Measurements from ENCODE around the gene ZNF148. TPM values are rescaled to one million over a fixed set of nuclear protein-coding genes. Genes with fewer than 3 reads are reported as not detected.
A peak's percentile ranks its signal among the peaks of the same experiment; 100 is the strongest.

ZNF148 gene
- polyA plus RNA-seq, 1 experiment = 43.5 TPM

DNA sequence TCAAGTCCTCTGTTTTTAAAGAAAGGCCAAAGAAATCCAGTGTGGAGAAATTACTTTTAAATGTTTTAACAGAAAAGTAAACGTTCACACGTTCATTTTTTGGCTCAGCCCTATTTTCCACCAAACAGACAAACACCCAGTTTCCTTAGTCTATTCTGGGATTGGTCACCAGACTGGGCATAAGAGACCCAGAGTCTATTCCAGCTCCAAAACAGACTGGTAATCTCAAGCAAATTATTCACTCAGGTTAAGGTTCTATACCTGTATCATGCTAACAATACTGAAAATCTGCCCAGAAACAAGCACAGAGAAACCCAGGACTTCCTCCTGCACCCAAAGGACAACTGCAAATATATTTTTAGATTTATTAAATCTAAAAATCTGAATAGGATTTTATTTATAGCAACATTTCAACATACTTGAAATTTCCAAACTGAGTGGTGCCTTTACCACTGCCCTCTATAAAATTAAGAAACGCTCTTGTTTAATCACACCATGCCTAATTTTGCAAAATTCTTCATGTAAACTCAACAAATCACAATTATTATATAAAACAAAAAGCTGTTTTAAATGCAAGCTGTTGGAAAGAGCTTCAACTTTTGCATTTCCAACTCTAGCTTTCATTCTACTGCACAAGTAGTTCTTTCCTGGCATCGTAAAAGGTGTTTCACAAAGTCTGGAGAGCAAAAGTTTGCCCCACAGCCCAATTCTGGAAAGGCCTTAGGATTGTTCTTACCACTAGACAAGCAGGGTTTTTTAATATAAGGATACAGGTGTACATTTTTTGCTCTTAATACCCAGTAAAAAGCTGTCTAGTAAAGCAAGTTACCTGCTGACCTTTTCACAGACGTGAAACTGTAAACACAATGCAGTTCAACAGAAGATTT lies 18.7 kb downstream of the ZNF148 start:
- TF ChIP-seq CTCF (IDR thresholded peaks at IDR 0.05; ENCODE audit: low read depth, low read length) = no peak
- CTCF ChIA-PET = no interaction called here
- Histone ChIP-seq H3K27me3 (ENCODE audit: control insufficient read depth, insufficient read depth, low read length) (no peaks in the 10 kb centered on the region), H3K9me3 (ENCODE audit: control insufficient read depth, insufficient read depth, low read length) (no peaks in the 10 kb centered on the region), H3K27ac (ENCODE audit: low read depth, low read length) (no peak overlapping the region), H3K4me3 (ENCODE audit: low read depth, low read length) (peak overlapping the region; percentile 66)
- DNase-seq (ENCODE audit: low read depth, low spot score) = no peak
- POLR2A ChIA-PET = interaction anchor here (0.6 kb wide), 2 partner anchors 19 to 119 kb away, joined by 3 to 10 read pairs; partner anchors contain the start of gene ZNF148

DNA sequence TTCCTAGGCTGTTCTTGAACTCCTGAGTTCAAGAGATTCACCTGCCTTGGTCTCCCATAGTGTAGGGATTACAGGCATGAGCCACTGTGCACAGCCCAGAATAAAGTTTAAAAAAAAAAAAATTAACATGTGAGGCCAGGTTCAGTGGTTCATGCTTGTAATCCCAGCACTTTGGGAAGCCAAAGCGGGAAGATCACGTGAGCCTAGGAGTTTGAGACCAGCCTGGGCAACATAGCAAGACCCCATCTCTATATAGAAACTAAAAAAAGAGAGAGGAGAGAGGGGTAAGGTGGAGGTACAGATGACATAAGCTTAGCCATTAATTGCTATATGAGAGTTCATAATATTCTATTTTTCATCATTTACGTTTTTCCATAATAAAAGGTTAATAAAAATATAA lies 21.5 kb downstream of the ZNF148 start:
- Histone ChIP-seq H3K4me3 (ENCODE audit: low read depth, low read length) (no peak overlapping the region), H3K27me3 (ENCODE audit: control insufficient read depth, insufficient read depth, low read length) (no peaks in the 10 kb centered on the region), H3K27ac (ENCODE audit: low read depth, low read length) (no peak overlapping the region), H3K9me3 (ENCODE audit: control insufficient read depth, insufficient read depth, low read length) (no peaks in the 10 kb centered on the region)
- no peak for DNase-seq (ENCODE audit: low read depth, low spot score)
- no peak for TF ChIP-seq CTCF (IDR thresholded peaks at IDR 0.05; ENCODE audit: low read depth, low read length)
- ChIA-PET POLR2A (no interaction called here), CTCF (no interaction called here)

- no peak for TF ChIP-seq CTCF (IDR thresholded peaks at IDR 0.05; ENCODE audit: low read depth, low read length)
- POLR2A ChIA-PET = interaction anchor here (0.7 kb wide), 2 partner anchors 8 to 72 kb away, joined by 3 to 10 read pairs; no protein-coding TSS in a partner anchor
- CTCF ChIA-PET = no interaction called here
- Histone ChIP-seq H3K4me3 (ENCODE audit: low read depth, low read length) (no peak overlapping the region), H3K27ac (ENCODE audit: low read depth, low read length) (no peak overlapping the region), H3K27me3 (ENCODE audit: control insufficient read depth, insufficient read depth, low read length) (no peaks in the 10 kb centered on the region), H3K9me3 (ENCODE audit: control insufficient read depth, insufficient read depth, low read length) (no peaks in the 10 kb centered on the region)
- no peak for DNase-seq (ENCODE audit: low read depth, low spot score)
These were observed 22.0 kb downstream of the ZNF148 start for GRCh38 chr3:125353128-125353527.

DNA sequence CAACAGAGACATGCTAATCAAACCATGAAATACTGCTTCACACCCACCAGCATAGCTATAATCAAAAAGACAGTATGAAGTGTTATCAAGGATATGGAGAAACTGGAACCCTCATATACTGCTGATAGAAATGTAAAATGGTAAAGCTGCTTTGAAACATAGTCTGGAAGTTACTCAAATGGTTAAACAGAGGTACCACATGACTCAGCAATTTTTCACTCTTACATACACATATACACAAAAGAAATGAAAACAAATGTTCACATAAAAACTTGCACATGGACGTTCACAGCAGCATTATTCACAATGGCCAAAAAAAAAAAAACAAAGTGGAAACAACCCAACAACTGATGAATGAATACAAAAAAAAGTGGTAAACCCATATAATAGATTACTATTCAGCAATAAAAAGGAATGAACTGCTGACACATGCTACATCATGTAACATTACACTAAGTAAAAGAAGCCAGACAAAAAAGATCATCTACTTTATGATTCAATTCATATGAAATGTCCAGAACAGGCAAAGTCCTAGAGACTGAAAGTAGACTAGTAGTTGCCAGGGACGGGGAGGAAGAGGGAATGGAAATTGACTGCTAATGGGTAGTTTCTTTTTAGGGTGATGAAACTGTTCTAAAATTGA lies 23.2 kb downstream of the ZNF148 start:
- Histone ChIP-seq H3K27me3 (ENCODE audit: control insufficient read depth, insufficient read depth, low read length) (no peaks in the 10 kb centered on the region), H3K27ac (ENCODE audit: low read depth, low read length) (no peak overlapping the region), H3K4me3 (ENCODE audit: low read depth, low read length) (no peak overlapping the region; the same call in 1 of the 2 replicates), H3K9me3 (ENCODE audit: control insufficient read depth, insufficient read depth, low read length) (no peaks in the 10 kb centered on the region)
- no peak for DNase-seq (ENCODE audit: low read depth, low spot score)
- no peak for TF ChIP-seq CTCF (IDR thresholded peaks at IDR 0.05; ENCODE audit: low read depth, low read length)
- POLR2A ChIA-PET = interaction anchor here (0.6 kb wide), 1 partner anchor 126 kb away, joined by 3 read pairs; no protein-coding TSS in a partner anchor
- CTCF ChIA-PET = interaction anchor here (0.6 kb wide), 1 partner anchor 17 kb away, joined by 4 read pairs; no protein-coding TSS in a partner anchor

GRCh38 chr3:125351152-125351551 lies 24.0 kb downstream of the ZNF148 start:
- no peak for DNase-seq (ENCODE audit: low read depth, low spot score)
- no peak for TF ChIP-seq CTCF (IDR thresholded peaks at IDR 0.05; ENCODE audit: low read depth, low read length)
- ChIA-PET CTCF (interaction anchor here (0.6 kb wide), 1 partner anchor 16 kb away, joined by 4 read pairs; no protein-coding TSS in a partner anchor), POLR2A (interaction anchor here (0.6 kb wide), 1 partner anchor 127 kb away, joined by 3 read pairs; no protein-coding TSS in a partner anchor)
- H3K9me3 ChIP-seq (ENCODE audit: control insufficient read depth, insufficient read depth, low read length) = no peaks in the 10 kb centered on the region
- no peak overlapping the region for H3K27ac ChIP-seq (ENCODE audit: low read depth, low read length)
- H3K4me3 ChIP-seq (ENCODE audit: low read depth, low read length) = no peak overlapping the region
- H3K27me3 ChIP-seq (ENCODE audit: control insufficient read depth, insufficient read depth, low read length) = no peaks in the 10 kb centered on the region

Measured in AG04450 (cell line).